HK-2 (cell line): ENCODE measurements around the gene SHISA3.
"Not testable (repeated sequence)": the region's sequence is repeated elsewhere in the genome, so short reads cannot be mapped to it uniquely, and the experiment has no call there.

Experiments
- DNase-seq: peaks from one replicate; pipeline ENCODE4 v3.0.0-alpha.2; 2018; ENCODE audit not compliant: unreplicated experiment

The SHISA3 gene

DNA sequence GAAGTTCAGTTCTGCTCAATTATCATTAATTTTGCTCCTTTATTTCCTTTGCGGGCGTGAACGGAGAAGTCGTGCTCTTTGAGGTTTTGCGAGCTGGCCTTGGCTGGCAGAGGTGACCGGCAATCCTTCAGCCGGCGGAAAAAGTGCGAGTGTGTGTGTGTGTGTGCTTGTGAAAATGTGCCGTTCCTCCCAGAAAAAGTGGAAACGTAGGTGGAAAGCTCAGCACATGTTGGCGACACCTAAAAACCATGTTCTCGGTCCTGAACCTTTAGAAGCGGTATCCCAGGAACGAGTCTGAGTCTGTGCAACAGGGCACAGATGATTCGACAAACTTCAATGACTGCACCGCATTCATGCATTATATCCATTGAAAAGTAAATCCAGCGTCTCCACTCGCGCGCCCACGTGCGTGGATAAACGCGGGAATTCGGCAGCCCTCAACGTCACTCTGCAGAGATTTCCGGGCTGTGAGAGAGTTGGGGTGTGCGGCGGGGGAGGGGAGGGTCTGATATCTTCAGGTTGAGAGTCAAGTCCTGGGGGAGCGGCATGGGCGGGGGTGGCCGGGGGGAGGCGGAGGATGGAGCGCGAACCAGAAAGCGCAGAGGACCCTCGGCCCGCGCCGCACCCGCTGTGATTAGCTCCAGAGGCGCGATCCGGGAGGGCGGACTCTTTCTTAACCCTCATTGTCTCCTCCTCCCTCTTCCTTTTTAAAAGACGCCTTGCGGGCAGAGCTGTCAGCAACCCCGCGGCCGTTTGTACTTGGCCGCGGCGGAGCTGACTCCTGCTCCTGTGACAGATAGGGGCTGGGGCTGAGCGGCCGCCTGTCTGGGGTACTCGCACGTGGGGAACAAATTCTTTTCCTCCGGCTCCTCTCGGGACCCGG is at the start of gene SHISA3:
Gene SHISA3 (plus strand): TSS at position 737 of the 883 bp plus-strand sequence. CDS start 569 bp downstream, outside the sequence.
- peak; percentile 30 for DNase-seq

- DNase-seq = no peak
These were observed 49.0 kb upstream of the SHISA3 start for GRCh38 chr4:42348247-42348646.

GRCh38 chr4:42348692-42349091 is 48.6 kb upstream of the SHISA3 start:
- DNase-seq = no peak

- no peak for DNase-seq
These were observed 46.6 kb upstream of the SHISA3 start for GRCh38 chr4:42350611-42351182.

- DNase-seq = no peak
These were observed 45.2 kb upstream of the SHISA3 start for GRCh38 chr4:42352049-42352448.

- no peak for DNase-seq
These were observed 40.0 kb upstream of the SHISA3 start for GRCh38 chr4:42357325-42357724.

- no peak for DNase-seq
These were observed 37.6 kb upstream of the SHISA3 start for GRCh38 chr4:42359711-42360110.

DNA sequence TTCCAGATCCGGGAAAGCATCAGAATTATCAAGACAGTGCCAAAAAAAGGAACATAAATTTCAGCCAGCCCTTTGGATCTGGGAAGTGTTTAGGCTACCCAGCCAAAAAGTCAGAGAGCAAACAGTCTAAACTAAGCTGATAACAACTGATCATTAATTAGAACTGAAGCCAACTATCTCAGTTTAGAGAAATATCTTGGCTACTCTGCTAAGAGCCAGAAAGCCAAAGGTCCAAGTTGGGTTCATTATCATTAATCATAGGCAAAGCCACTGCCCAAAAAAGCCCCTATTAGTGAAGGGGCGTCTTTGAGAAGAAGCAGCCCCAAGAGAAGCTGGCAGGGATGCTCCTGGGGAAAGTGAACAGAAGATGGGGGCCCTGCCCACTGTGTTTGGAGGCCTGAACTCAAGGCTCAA is 37.0 kb upstream of the SHISA3 start:
- DNase-seq = no peak

- no peak for DNase-seq
These were observed 35.8 kb upstream of the SHISA3 start for GRCh38 chr4:42361456-42361855.

DNA sequence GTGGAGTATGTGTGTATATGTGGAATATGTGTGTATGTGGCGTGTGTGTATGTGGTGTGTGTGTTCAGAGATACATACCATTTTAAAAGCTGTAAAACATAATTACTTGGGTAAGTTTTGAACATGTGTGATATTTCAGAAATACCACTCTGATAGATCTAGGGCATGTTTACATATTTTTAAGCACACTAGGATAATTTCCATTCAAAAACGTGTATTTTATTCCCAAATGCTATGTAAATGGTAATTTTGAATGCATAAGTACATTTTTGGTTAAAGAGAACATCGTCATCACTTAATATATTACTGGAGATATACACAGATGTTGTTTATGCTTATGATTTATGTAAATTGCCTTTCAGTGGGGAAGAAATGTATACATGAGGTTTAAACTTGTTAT is 34.7 kb upstream of the SHISA3 start:
- no peak for DNase-seq

DNA sequence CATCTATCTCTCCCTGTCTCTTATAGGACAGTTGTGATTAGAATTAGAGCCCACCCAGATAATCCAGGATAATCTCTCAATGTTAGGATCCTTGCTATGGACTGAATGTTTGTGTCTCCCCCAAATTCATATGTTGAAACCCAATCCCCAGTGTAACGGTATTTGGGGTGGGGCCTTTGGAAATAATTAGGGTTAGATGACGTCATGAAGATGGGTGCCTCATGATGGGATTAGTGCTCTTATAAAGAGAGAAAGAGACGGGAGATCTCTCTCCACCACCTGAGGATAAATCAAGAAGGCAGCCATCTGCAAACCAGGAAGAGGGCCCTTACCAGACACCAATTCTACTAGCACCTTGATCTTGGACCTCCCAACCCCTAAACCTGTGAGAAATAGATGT is 33.7 kb upstream of the SHISA3 start:
- no peak for DNase-seq

GRCh38 chr4:42364266-42365053 is 32.8 kb upstream of the SHISA3 start:
- no peak for DNase-seq

DNA sequence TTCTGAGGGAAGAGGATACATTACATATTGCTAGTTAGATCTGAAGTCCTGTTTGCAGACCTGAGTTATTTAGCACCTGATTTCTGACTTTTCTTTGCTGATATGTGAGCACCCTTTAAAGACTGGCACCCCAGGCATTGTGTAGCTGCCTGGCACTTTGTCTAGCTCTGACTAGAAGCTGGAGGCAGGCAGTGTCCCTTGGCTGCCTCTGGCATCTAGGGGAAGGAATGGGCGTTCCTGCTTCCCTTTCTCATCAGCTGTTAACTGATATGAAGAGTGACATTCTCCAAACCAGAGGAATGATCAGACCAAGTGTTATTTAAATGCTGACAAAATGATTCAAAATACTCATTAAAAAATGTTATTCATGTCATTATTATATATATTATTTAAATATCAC is 30.3 kb upstream of the SHISA3 start:
- DNase-seq = no peak

DNA sequence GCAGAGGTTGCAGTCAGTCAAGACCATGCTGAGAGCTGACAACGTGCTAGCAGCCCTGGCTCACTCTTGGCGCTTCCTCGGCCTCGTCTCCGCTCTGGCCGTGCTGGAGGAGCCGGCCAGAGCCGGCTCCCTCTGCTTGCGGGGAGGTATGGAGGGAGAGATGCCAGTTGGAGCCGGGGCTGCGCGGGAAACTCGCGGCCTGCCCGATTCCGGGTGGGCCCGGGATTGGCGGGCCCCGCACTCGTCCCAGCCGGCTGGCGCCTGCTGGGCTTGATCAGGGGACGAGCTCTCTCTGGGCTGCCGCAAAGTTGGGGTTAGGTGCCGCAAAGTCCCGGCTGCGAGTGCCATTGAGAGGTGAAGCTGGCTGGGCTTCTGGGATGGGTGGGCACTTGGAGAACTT is 27.8 kb upstream of the SHISA3 start:
- DNase-seq = no peak

- no peak for DNase-seq
These were observed 25.7 kb upstream of the SHISA3 start for GRCh38 chr4:42371305-42372252.

DNA sequence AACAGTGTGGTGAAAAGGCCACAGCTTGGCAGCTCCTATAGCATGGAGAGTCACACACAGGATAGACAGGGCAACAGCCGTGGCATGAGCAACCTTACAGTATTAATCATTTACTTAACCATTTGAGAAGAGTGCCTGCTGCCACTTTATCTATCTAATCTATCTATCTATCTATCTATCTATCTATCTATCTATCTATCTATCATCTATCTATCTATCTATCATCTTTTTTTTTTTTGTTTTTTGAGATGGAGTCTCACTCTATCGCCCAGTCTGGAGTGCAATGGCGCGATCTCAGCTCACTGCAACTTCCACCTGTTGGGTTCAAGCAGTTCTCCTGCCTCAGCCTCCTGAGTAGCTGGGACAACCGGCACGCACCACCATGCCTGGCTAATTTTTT is 25.0 kb upstream of the SHISA3 start:
- not testable (repeated sequence) for DNase-seq

- DNase-seq = no peak
These were observed 19.8 kb upstream of the SHISA3 start for GRCh38 chr4:42377497-42377896.

- no peak for DNase-seq
These were observed 15.6 kb upstream of the SHISA3 start for GRCh38 chr4:42381666-42382065.

- DNase-seq = no peak
These were observed 11.8 kb upstream of the SHISA3 start for GRCh38 chr4:42385516-42385915.

- no peak for DNase-seq
These were observed 6.5 kb upstream of the SHISA3 start for GRCh38 chr4:42390622-42391354.

DNA sequence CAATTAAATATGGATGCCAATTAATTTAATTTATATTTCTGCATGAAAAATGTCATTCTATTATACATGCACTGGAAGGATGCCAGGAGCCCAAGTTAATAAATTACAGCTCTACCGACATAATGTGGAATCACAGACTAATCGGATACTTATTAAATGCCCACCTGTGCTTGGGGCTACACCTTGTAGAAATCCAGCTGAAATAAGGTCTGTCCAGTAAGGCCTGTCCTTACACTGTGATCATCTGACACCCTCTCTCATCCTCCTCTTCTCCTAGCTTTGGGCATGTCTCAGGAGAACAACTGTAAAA is 6.0 kb upstream of the SHISA3 start:
- DNase-seq = no peak
